HCT116 (cell line): ENCODE measurements around the gene ENTPD8. TPM values are rescaled to one million over a fixed set of nuclear protein-coding genes. Genes with fewer than 3 reads are reported as not detected.

Source experiments
- ATAC-seq: fragments of 200-7000 bp; cut with Tn5 transposase; 2 replicates; pipeline ENCODE4 v1.9.1; 2020; ENCODE audit warnings: mild to moderate bottlenecking, moderate library complexity
- BruUV-seq: library from RNA; stranded (reverse); fragments of 400-500 nt; replicated peaks from 2 replicates; lab custom pipeline; 2021; lab: Mats Ljungman, UMichigan
- CTCF ChIA-PET: fragments of 300-600 bp; sonication (Branson Sonifier 250); formaldehyde crosslinking; loops from one replicate; lab custom pipeline; 2021; ENCODE audit warnings: antibody characterized with exemption; lab: Charles Lee
- POLR2A ChIA-PET: fragments of 300-600, 350-600 bp; sonication (Branson Sonifier 250); formaldehyde crosslinking; loops from one replicate; lab custom pipeline; 2021; ENCODE audit warnings: antibody characterized with exemption; lab: Charles Lee
- RAD21 ChIA-PET, 2 experiments: fragments of 300-600 bp; sonication (Branson Sonifier 250); formaldehyde crosslinking; loops; one replicate each; lab custom pipeline; 2023; ENCODE audit warnings: low total read pairs in 2 of 2; ENCODE audit not compliant: uncharacterized antibody in 2 of 2, unreplicated experiment in 2 of 2, low non-redundant PET in 1 of 2; lab: Charles Lee
- DNase-seq: peaks from one replicate; pipeline ENCODE4 v3.0.0-alpha.2; 2010; ENCODE audit warnings: low read depth, low spot score
- H2AFZ ChIP-seq: fragments of 200-600 bp; shearing (Covaris generic), sonication (generic); 2 replicates; pipeline ENCODE4 v1.6.1; 2017; ENCODE audit warnings: low read depth, mixed run types, mixed read lengths, antibody characterized with exemption, low read length; ENCODE audit not compliant: poor library complexity, severe bottlenecking
- H3K27ac ChIP-seq: 2 replicates; pipeline ENCODE4 v1.5.1; 2012; ENCODE audit warnings: low read depth, low read length
- H3K27me3 ChIP-seq: fragments of 200-600 bp; sonication (generic); 2 replicates; pipeline ENCODE4 v1.6.1; 2016; ENCODE audit warnings: mixed run types, low read length, mixed read lengths; ENCODE audit not compliant: insufficient read depth
- H3K36me3 ChIP-seq, 2 experiments: fragments of 200-500 bp in 1 of 2; fragments of 200-600 bp in 1 of 2; sonication (Bioruptor generic) in 1 of 2; sonication (generic) in 1 of 2; 2 replicates each; pipeline versions ENCODE4 v1.5.1 to v1.6.1; 2014 to 2016; ENCODE audit warnings: low read length in 2 of 2, inconsistent platforms in 1 of 2, mixed read lengths in 1 of 2, mixed run types in 1 of 2; ENCODE audit not compliant: insufficient read depth in 2 of 2, control insufficient read depth in 1 of 2
- H3K4me1 ChIP-seq, 2 experiments: fragments of 200-600 bp in 1 of 2; sonication (generic) in 1 of 2; 2 replicates each; pipeline versions ENCODE4 v1.5.1 to v1.6.1; 2012 to 2017; ENCODE audit warnings: low read length in 2 of 2, inconsistent platforms in 1 of 2, mild to moderate bottlenecking in 1 of 2, mixed read lengths in 1 of 2, mixed run types in 1 of 2, moderate library complexity in 1 of 2; ENCODE audit not compliant: insufficient read depth in 2 of 2, control insufficient read depth in 1 of 2
- H3K4me2 ChIP-seq: fragments of 200-600 bp; sonication (generic); 2 replicates; pipeline ENCODE4 v1.6.1; 2017; ENCODE audit warnings: mixed run types, low read length, mixed read lengths
- H3K4me3 ChIP-seq, 2 experiments: fragments of 200-600 bp in 1 of 2; sonication (generic) in 1 of 2; replicated peaks in 1 of 2; 2 replicates each; pipeline ENCODE4 v1.5.1; 2011 to 2016; ENCODE audit warnings: low read length in 2 of 2, control low read depth in 1 of 2, low read depth in 1 of 2, mild to moderate bottlenecking in 1 of 2, mixed read lengths in 1 of 2, mixed run types in 1 of 2
- H3K79me2 ChIP-seq: fragments of 200-600 bp; sonication (generic); 2 replicates; pipeline ENCODE4 v1.6.1; 2017; ENCODE audit warnings: mild to moderate bottlenecking, mixed run types, low read length, moderate library complexity, mixed read lengths; ENCODE audit not compliant: insufficient read depth
- H3K9ac ChIP-seq: fragments of 200-600 bp; sonication (generic); 2 replicates; pipeline ENCODE4 v1.6.1; 2016; ENCODE audit warnings: low read length, mixed read lengths
- H3K9me2 ChIP-seq: fragments of 200-600 bp; sonication (generic), shearing (Covaris generic); 2 replicates; pipeline ENCODE4 v1.6.1; 2017; ENCODE audit warnings: mixed run types, mild to moderate bottlenecking, moderate library complexity; ENCODE audit not compliant: insufficient read depth
- H3K9me3 ChIP-seq, 2 experiments: fragments of 200-500 bp in 1 of 2; fragments of 200-600 bp in 1 of 2; sonication (Bioruptor generic) in 1 of 2; sonication (generic) in 1 of 2; 2 replicates each; pipeline ENCODE4 v1.6.1; 2014 to 2017; ENCODE audit warnings: low read length in 2 of 2, mixed read lengths in 2 of 2, inconsistent platforms in 1 of 2, low read depth in 1 of 2, mild to moderate bottlenecking in 1 of 2, mixed run types in 1 of 2, moderate library complexity in 1 of 2; ENCODE audit not compliant: control insufficient read depth in 1 of 2, insufficient read depth in 1 of 2
- H4K20me1 ChIP-seq: fragments of 200-600 bp; sonication (generic), shearing (Covaris generic); 2 replicates; pipeline ENCODE4 v1.6.1; 2017; ENCODE audit warnings: mixed run types, mild to moderate bottlenecking, moderate library complexity; ENCODE audit not compliant: insufficient read depth
- CEBPB ChIP-seq: IDR thresholded peaks from 2 replicates; pipeline ENCODE4 v1.6.1; 2012; ENCODE audit warnings: low read depth
- CTCF ChIP-seq, 3 experiments: fragments of 200-600 bp in 1 of 3; sonication (generic) in 1 of 3; IDR thresholded peaks in 2 of 3; conservative IDR thresholded peaks in 1 of 3; 2 replicates each; pipeline ENCODE4 v1.5.1; 2012 to 2017; ENCODE audit warnings: low read depth in 2 of 3, low read length in 2 of 3, antibody characterized with exemption in 1 of 3, borderline replicate concordance in 1 of 3, control low read depth in 1 of 3, mild to moderate bottlenecking in 1 of 3, mixed read lengths in 1 of 3, mixed run types in 1 of 3, moderate library complexity in 1 of 3; ENCODE audit not compliant: insufficient read depth in 1 of 3
- ELF1 ChIP-seq: IDR thresholded peaks from 2 replicates; pipeline ENCODE4 v1.6.1; 2012; ENCODE audit warnings: low read depth, borderline replicate concordance
- SIN3A ChIP-seq: IDR thresholded peaks from 2 replicates; pipeline ENCODE4 v1.6.1; 2012; ENCODE audit warnings: low read depth
- intact Hi-C: fragments of 100-400 bp; cut with micrococcal nuclease; formaldehyde crosslinking; loops from 2 replicates; pipeline ENCODE4 v1.10.0; 2022
- total RNA-seq: library from RNA; stranded (reverse); gene quantifications from one replicate; pipeline ENCODE4 v1.2.1, GENCODE V29; 2021; ENCODE audit not compliant: unreplicated experiment

Gene ENTPD8
- total RNA-seq, 1 experiment from 2014 or later, result 1.7 TPM

- H3K4me1 ChIP-seq, result peaks cover 29 to 44% of the 10 kb centered on the region in 2 experiments
- intact Hi-C loops, result no loop called here
- no peak overlapping the region for H3K9ac ChIP-seq
- no peaks in the 10 kb centered on the region for H3K9me3 ChIP-seq
- TF ChIP-seq CTCF (IDR thresholded peaks at IDR 0.05 in 2 of 3, conservative IDR thresholded peaks at IDR 0.05 in 1 of 3; ENCODE audit: borderline replicate concordance in 1 of 3, insufficient read depth in 1 of 3, low read depth in 2 of 3, low read length in 2 of 3), result 0 out of 6 replicates have a peak, but pooled peaks of 1 of the 3 experiments have one; percentile 9
- no peak for TF ChIP-seq CEBPB
- TF ChIP-seq, all 23 proteins: peak for 1
- Histone ChIP-seq H3K27ac (no peak overlapping the region), H3K27me3 (no peaks in the 10 kb centered on the region), H2AFZ (no peak overlapping the region), H3K4me3 (no peak overlapping the region), H3K9me2 (no peaks in the 10 kb centered on the region), H3K79me2 (no peaks in the 10 kb centered on the region), H3K36me3 (no peaks in the 10 kb centered on the region), H4K20me1 (no peaks in the 10 kb centered on the region), H3K4me2 (no peak overlapping the region)
- no TSS peak for BruUV-seq
- ATAC-seq (no peak), DNase-seq (no peak)
- RAD21 ChIA-PET, result no interaction called here
- POLR2A ChIA-PET, result no interaction called here
- CTCF ChIA-PET, result interaction anchor here (0.6 to 0.7 kb wide), 2 partner anchors 109 to 387 kb away, joined by 3 to 7 read pairs; no protein-coding TSS in a partner anchor
Observed at GRCh38 chr9:137428311-137428630, 12.9 kb downstream of the ENTPD8 start.

GRCh38 chr9:137427454-137428310 lies 13.5 kb downstream of the ENTPD8 start:
- no peaks in the 10 kb centered on the region for H4K20me1 ChIP-seq
- TF ChIP-seq ELF1 (no peak), SIN3A (no peak)
- TF ChIP-seq, all 23 proteins: peak for 0
- H3K4me1 ChIP-seq, result peaks cover 25 to 41% of the 10 kb centered on the region in 2 experiments
- no peaks in the 10 kb centered on the region for H3K27me3 ChIP-seq
- POLR2A ChIA-PET, result no interaction called here
- H3K9me2 ChIP-seq, result no peaks in the 10 kb centered on the region
- DNase-seq (no peak), ATAC-seq (no peak)
- no peaks in the 10 kb centered on the region for H3K36me3 ChIP-seq
- H2AFZ ChIP-seq, result no peak overlapping the region
- peaks cover under 1% of the 10 kb centered on the region; the same call in 1 of the 2 replicates for H3K79me2 ChIP-seq
- no peak overlapping the region for H3K9ac ChIP-seq
- H3K4me2 ChIP-seq, result no peak overlapping the region
- no peak overlapping the region for H3K4me3 ChIP-seq
- intact Hi-C loops, result no loop called here
- no peak overlapping the region for H3K27ac ChIP-seq
- RAD21 ChIA-PET, result no interaction called here
- no TSS peak for BruUV-seq
- H3K9me3 ChIP-seq, result no peaks in the 10 kb centered on the region
- CTCF ChIA-PET, result no interaction called here
